IPS-18c (cell line): ENCODE data around the gene TSPAN16.
A peak's percentile ranks its signal among the peaks of the same experiment; 100 is the strongest.

ENCODE experiments used
- H3K4me3 ChIP-seq: 2 replicates; pipeline ENCODE4 v1.7.0; 2013; ENCODE audit warnings: low read depth, mild to moderate bottlenecking, low read length, moderate library complexity; ENCODE audit not compliant: insufficient read depth
- H3K9me3 ChIP-seq: one replicate; pipeline ENCODE4 v1.6.1; 2013; ENCODE audit warnings: mild to moderate bottlenecking, low read length, moderate library complexity; ENCODE audit not compliant: control insufficient read depth, insufficient read depth

The TSPAN16 gene, protein sequence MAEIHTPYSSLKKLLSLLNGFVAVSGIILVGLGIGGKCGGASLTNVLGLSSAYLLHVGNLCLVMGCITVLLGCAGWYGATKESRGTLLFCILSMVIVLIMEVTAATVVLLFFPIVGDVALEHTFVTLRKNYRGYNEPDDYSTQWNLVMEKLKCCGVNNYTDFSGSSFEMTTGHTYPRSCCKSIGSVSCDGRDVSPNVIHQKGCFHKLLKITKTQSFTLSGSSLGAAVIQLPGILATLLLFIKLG

DNA sequence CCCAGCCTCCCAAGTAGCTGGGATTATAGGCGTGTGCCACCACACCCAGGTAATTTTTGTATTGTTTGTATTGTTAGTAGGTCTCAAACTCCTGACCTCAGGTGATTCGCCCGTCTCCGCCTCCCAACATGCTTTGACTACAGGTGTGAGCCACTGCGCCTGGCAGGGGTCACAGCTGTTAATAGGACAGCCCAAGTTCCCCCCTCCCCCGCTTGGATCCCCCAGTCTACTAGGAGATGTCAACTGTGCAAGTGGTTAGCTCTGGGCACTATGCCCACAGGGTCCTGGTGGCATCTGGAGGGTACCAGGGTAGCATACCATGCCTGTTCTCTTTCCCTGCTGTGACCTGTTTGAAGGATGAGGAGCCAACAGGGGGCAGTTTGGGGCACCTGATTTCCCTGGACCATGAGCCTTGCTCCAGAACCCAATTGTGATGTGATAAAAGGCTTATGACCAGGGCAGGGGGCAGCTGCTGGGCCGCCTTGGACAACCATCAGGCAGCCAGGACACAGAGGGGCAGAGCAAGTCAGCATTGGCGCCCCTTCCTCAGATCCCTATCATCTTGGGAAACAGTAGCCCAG is at the start of gene TSPAN16:
Gene TSPAN16, plus strand, starts transcription at position 496 of the 581 bp plus-strand sequence. CDS start 138 bp downstream, outside the sequence.
- Histone ChIP-seq H3K4me3 (no peak within 1 kb of the TSS), H3K9me3 (peaks cover 3% of the 10 kb centered on the region)

DNA sequence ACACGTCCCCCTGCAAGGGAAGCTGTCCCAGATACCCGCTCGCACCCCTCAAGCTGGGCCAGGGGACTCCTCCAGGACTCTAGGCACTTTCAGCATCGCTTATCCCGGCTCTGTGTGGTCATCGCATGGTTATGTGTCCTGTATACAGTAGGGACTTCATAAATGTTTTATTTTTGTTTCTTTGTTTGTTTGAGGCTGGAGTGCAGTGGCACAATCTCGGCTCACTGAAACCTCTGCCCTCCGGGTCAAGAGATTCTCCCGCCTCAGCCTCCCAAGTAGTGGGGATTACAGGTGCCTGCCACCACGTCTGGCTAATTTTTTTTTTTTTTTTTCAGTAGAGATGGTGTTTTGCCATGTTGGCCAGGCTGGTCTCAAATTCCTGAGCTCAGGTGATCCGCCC is 49.0 kb upstream of the TSPAN16 start:
- H3K9me3 ChIP-seq, result no peaks in the 10 kb centered on the region
- H3K4me3 ChIP-seq, result no peak overlapping the region

DNA sequence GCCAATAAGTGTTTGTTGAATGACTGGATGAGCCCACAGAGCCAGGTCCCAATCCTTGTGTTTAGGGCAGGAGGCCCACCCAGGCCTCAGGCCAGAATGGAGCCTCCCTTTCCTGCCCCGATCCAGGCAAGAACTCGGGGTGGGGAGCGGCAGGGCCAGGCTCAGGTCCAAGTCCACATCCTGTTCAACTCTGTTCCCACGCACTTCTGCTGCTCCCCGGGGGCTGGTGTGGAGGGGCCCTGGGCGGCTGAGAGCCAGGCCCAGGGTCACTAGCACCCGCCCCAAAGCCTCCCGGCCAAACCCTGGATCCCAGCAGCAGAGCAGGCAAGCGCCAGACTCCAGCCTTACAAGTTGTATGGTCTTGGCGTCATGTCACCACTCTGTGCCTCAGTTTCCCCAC is 48.6 kb upstream of the TSPAN16 start:
- H3K9me3 ChIP-seq, result no peaks in the 10 kb centered on the region

DNA sequence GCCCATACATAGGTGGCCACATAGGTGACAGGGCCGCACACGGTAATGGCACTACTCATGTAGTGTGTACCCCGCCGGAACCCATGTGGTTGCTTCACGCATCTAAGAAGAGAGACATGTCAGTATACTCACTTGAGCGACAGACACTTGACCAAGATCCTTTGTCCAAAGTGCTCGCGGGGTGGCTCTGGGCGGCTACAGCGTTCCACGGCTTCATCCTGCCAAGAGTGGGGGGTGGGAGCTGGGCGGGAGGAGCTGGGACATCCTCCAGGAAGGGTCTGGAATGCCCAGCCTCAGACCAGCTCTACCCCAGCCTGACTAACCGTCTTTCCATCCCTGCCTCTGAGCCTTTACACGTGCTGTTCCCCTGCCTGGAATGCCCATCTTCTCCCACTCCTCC is 48.0 kb upstream of the TSPAN16 start:
- Histone ChIP-seq H3K9me3 (no peaks in the 10 kb centered on the region), H3K4me3 (no peak overlapping the region)

More for the DNA sequence above, 48.6 kb upstream of the TSPAN16 start:
- H3K4me3 ChIP-seq, result no peak overlapping the region

DNA sequence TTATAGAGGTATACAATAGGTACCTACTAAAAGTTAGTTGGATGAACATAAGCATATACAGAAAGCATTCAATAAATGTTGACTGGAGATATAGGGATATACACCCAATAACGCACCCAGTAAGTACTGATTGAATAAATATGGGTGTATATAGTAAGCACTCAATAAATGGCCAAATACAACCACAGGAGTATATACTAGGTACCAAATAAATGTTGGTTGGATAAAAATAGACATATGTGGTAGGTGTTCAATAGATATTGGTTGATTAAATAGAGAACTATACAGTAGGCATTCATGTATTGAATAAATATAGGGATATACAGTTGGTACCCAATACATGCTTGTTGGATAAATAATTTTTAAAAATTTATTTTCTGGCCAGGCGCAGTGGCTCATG is 47.1 kb upstream of the TSPAN16 start:
- H3K4me3 ChIP-seq, result no peak overlapping the region
- H3K9me3 ChIP-seq, result no peaks in the 10 kb centered on the region

DNA sequence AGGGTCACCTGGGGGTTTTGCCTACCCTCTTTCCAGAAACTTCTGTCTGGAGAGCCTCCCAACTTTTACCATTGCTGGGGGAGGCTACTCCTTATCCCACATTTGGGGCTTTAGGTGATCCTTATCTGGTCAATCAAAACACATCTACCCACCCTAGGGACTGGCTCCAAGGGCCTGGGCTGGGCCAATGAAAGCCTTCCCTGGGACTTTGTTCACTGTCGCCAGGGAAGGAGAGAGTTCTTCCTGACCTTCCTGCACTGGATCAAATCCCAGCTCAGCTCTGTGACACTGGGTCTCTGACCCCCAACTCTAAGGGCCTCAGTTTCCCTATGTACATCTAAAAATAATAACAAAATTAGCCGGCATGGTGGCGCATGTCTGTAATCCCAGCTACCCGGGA is 44.7 kb upstream of the TSPAN16 start:
- Histone ChIP-seq H3K4me3 (no peak overlapping the region), H3K9me3 (no peaks in the 10 kb centered on the region)

DNA sequence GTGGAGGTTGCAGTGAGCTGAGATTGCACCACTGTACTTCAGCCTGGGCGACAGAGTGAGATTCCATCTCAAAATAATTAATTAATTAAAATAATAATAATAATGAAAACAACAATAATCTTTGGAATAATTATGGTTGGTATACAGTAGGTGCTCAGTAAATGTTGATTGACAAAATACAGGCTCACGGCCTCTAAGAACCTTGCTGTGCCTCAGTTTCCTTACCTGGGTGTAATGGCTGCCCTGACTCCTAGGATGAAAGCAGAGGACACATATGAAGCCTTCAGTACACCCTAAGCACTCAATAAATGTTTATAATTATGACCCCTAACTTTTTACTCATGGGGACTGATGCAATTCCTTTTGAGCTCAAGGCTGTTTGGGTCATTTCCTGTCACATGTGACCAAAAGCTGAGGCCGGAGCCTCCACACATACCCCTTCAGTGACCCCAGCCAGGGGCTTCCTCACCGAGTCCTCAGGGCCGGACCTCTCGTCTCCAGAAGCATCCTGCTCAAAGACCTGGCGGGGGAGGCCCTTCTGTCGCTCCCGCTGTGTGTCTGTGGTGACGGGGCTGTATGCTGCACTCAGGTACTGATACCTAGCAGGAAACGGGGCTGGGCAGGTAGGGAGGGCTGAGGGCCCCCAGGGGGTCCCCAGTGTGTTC is 44.2 kb upstream of the TSPAN16 start:
- H3K9me3 ChIP-seq, result no peaks in the 10 kb centered on the region

DNA sequence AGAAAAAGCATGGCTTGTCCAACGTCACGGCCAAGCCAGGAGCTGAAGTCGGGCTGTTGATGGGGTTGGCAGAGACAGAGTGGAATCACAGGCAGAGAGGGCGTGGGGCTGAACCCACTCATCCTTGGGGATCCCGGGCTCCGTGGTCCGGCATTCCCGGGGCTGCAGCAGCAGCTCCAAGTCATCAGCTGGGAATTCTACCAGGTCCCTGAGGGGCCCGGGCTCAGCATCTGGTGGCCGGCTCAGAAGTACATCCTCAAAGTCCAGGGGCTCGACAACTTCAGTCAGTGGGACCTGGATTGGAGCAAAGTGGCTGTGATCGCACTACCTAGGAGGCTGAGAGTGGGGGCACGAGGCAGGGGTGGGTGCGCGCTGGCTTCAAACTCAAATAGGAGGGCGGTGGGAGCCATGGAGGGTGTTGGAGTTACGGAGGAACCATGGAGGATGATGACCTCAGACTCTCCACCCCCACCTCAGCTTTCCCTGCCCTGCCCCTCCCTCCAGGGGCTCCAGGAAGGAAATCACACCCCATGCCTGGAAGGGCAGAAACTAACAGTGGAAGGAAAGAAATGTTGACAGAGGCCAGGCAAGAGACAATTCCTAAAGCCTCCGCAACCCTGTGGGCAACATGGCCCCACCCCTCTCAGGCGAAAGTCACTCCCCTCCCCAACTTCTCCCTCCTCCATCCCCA is 43.1 kb upstream of the TSPAN16 start:
- Histone ChIP-seq H3K9me3 (no peaks in the 10 kb centered on the region), H3K4me3 (no peak overlapping the region)

More for the DNA sequence above, 44.2 kb upstream of the TSPAN16 start:
- no peak overlapping the region for H3K4me3 ChIP-seq

DNA sequence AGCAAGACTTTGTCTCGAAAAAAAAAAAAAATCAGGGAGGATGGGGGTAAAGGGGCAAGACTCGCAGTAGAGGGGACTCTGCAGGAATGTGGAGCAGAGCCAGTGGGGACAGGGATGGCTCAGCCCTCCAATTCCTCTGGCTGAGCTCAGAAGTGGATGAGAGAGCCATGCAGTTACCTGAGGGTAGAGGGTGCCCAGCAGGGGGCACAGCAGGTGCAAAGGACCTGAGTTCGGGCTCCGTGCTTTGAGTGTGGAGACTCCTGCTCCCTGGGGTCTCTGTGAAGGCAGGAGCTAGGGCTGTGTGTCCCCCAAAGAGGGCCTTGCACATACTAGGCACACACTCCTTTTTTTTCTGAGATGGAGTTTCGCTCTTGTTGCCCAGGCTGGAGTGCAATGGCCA is 41.3 kb upstream of the TSPAN16 start:
- no peak overlapping the region for H3K4me3 ChIP-seq
- H3K9me3 ChIP-seq, result no peaks in the 10 kb centered on the region

DNA sequence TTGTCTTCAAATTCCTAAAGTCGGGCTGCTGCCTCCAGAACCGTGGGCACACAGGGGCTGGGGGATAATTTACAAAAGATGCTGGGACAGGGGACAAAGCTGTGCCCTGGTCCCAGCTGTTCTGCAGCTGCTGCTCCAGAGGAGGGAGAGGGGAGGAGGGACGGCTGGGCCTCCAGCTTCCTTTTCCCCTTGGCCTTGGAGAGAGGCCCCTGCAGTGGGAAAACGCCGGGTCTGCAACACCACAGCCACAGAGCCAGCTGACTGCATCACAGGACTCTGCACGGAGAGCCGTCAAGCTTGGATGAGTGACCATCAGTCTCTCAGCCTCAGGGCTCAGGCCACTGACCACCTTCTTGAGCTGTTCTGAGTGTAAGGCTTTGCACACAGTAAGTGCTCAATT is 39.8 kb upstream of the TSPAN16 start:
- Histone ChIP-seq H3K4me3 (no peak overlapping the region), H3K9me3 (no peaks in the 10 kb centered on the region)

DNA sequence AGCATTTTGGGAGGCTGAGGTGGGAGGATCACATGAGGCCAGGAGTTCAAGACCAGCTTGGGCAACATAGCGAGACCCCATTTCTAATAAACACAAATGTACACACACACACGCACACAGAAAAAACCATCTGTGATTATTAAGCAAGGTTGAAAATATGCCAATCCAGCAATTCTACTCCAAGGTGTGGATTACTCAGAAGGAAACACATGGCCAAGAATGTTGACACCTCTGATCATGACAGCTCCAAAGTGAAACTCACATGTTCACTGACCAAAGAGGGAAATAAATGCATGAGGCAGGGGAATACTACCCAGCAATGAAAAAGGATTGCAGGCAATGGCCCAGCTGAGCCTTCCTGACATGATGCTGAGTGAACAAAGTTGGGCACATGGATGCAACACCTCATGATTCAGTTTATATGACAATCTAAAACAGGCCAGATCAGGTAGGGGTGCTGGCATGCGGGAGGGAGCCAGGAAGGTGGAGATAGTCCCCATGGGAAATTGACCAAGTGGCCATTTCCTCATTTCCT is 38.0 kb upstream of the TSPAN16 start:
- H3K4me3 ChIP-seq, result no peak overlapping the region

DNA sequence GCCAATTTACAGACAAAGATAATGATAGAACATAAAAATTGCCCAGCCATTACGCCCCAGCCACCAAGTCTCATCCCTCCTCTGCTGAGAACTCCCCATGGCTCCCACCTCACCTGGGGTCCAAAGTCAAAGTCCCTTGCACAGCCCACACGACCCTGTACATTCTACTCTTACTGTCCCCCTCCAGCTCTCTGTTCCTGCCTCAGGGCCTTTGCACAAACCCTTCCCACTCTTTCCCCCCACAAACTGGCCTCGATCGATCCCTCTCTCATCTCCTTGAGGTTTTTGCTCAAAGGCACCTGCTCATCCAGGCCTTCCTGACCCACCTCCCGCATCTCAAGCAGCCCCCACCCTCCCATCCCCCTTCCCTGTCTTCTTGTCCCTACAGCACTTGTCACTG is 35.0 kb upstream of the TSPAN16 start:
- Histone ChIP-seq H3K4me3 (peak overlapping the region; percentile 81; the same call in 1 of the 2 replicates), H3K9me3 (no peaks in the 10 kb centered on the region)

More for the DNA sequence above, 38.0 kb upstream of the TSPAN16 start:
- no peaks in the 10 kb centered on the region for H3K9me3 ChIP-seq

DNA sequence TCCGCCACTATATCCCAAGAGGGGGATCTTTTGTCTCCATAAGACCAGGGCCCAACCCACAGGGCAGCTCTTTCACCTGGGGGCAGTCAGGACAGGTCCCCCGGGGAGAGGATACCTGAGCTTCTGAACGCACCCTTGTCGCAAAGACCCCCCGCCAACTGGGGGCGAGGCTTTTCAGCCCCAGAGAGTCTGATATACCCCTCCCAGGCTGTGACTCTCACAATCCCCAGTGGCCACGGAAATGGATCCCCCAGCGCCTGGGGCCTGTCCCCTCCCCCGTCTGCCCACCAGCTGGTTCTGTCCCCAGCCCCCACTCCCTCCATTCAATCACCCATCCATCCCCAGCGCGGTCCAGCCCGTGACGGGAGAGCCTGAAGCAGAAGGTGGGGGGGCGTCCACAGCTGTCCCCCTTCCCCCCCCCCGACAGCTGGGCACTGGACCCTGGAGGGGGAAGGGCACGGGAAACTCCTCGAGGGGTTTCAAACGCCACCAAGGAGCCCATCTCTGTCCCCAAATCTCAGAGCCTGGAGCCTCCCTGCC is 34.5 kb upstream of the TSPAN16 start:
- no peaks in the 10 kb centered on the region for H3K9me3 ChIP-seq
- peak overlapping the region; percentile 81 for H3K4me3 ChIP-seq

DNA sequence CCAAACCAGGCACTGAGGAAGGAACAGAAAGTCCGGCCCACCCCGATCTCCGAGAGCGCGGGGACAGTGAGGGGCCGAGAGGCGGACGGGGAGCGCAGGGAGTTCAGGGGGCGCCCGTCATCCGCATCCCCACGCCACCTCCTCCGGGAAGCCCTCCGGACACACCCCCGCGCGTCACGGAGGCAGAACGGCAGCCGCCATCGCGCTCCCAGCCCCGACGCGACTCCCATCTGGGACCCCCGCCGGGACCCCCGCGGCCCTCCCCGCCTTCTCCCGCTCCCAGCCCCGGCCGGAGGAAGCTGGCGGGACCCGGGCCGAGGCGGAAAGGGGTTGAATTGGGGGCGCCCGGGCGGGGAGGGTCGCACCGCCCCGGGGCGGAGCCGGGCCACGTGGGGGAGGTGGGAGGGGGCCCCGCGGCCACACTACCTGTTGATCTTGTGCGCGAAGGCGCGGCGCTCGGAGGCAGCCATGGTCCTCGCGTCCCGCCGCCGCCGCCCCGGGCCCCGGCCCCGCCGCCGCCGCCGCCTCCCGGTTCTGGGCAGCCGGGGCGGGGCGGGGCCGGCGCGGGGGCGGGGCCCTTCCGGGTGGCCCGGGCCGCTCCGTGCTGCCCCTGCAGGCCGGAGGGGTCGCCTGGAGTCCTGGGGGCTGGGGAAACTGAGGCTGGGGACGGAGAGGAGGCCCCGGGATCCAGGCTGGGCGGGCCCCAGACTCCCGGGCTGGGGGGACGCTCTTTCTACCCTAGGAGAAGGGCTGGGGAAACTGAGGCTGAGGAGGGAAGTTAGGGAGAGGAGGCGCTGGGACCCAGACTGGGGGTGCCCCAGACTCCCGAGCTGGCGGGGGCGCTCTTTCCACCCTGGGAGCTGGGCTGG is 33.8 kb upstream of the TSPAN16 start, which contains the start of gene DOCK6:
Gene DOCK6, minus strand, starts transcription at position 554 of the 869 bp plus-strand sequence. Its CDS starts 84 bp downstream, at position 470.
- H3K9me3 ChIP-seq, result no peaks in the 10 kb centered on the region
- H3K4me3 ChIP-seq, result peak within 1 kb of the TSS; percentile 81

DNA sequence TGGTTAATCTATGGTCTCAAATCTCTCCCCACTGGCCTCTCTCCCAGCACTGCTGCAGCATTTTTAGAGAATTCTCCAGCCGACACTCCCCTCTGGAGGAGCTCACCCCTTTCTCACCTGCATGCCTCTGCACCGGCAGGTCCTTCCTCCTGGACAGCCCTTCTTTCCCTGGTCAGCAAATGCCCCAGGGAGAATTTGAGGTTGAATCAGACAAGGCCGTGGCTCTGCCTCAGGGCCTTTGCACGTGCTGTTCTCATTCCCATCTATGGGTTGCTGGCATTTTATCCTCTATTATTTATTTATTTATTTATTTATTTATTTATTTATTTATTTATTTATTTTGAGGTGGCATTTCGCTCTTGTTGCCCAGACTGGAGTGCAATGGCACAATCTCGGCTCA is 32.2 kb upstream of the TSPAN16 start:
- Histone ChIP-seq H3K9me3 (no peaks in the 10 kb centered on the region), H3K4me3 (no peak overlapping the region)

DNA sequence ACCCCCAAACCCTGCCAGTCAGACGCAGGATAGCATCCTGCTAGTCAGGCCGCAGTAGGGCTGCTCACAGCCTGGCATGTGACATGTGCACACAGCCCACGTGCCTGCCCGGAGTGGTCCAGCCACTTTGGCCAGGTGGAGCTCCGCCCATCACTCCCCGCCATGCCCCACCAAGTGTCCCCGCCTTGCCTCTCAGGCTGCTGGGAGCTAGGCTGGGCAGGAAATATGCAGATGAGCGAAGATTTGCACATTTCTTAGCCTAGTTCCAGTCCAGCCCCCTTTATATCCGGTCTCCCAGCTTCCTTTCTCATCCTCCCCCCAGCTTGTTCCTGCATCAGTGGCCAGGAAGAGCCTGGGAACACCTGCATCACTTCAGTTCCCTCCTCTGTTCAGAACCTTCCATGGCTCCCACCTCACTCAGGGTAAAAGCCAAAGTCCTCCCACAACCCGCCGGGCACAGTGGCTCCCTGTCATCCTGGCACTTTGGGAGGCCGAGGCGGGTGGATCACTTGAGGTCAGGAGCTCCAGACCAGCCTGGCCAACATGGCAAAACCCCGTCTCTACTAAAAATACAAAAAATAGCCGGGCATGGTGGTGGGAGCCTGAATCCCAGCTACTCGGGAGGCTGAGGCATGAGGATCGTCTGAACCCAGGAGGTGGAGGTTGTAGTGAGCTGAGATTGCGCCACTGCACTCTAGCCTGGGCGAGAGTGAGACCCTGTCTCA is 31.3 kb upstream of the TSPAN16 start:
- H3K9me3 ChIP-seq, result no peaks in the 10 kb centered on the region
- no peak overlapping the region for H3K4me3 ChIP-seq
